ENCODE measurements around the gene XPC.
A peak's percentile ranks its signal among the peaks of the same experiment; 100 is the strongest.

DNA sequence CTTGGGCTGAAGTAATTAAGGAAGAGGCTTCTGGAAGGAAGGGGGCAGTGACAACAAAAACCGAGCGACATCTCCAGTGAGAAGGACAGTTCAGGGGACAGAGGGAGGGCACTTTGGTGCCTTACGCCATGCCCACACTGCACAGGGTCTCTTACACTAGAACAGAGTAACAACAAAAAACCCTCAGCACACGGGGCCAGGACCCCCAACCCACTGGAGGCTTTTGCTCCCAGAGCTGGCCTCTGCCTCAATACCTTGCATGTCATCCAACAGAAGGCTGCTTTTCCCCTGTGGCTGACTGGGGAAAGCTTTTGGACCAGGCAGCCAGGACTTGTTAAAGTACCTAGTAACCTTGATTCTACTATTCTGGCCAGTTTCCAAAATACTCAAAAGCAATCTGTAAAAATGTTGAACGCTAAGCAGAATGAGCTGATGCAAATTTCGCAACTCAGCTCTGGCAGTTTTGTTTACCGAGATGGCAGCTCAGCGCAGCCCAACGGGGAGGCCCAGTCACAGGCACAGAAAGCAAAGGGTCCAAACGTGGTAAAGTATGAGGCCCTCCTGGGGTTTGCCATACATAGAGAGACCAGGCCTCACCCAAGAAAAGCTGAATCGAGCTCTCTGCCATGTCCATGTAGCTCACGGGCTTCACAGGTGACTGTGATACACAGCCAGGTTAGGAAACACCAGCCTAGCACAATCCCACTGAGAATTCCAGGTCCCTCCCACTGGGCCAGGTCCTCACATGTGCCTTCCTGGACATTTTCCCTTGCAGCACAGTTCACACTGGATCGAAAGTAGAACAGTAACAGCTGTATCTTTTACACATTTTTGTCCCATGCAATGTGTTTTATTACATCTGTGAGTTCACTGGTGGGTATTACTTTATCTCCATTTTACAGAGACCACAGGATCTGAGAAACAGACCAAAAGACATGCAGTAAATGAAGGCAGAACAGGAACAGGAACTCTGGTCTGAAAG is 59.7 kb downstream of the XPC start:
- TF ChIP-seq POLR2A (IDR thresholded peaks at IDR 0.05) (no peak), POLR2AphosphoS5 (IDR thresholded peaks at IDR 0.05) (peak; percentile 93)
